Measurements from ENCODE around the gene RPS17.
A peak's percentile ranks its signal among the peaks of the same experiment; 100 is the strongest.
"Not testable (repeated sequence)": the region's sequence is repeated elsewhere in the genome, so short reads cannot be mapped to it uniquely, and the experiment has no call there.

RPS17 gene

DNA sequence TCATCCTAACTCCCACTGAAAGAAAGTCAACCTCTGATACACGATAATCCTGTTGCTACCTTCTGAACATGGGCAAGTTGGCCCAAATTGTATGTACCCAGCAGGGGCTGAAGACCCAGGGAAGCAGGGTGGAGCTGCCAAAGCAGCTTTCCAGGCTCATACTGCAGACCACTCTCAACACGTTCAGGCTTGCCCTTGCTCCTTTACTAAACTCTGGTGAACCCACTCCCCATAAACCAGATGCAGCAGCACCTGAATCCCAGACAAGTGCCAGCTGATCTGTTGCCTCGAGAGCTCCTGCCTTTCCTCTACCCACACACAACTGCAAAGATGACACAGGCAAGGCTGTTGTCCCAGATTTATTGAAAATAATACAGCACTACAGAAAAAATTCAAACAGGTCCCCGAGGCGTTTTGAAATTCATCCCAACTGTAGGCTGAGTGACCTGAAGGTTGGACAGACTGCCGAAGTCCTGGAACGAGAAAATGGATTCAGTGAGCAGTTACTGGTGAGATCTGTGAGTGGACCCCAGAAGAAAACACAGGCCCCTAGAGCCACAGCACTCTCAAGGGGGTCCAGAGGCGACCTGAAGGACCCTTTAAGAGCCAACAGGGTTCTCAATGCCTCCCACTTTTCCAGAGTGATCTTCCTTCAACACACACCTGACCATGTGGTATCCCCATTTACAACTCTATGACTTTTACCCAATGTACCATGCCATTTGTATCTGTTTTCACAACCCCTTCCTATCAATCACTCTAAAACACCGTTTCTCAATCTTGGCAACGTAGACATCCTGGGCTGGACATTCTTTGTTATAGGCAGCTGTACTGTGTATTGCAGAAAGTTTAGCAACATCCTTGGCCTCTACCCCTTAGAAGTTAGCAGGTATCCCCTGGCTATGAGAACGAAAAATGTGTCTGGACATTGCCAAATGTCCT lies 3.6 kb downstream of the RPS17 start:
- peak overlapping the region; percentile 92 for H3K27ac Mint-ChIP-seq
- H3K9me3 Mint-ChIP-seq = no peaks in the 10 kb centered on the region
- H3K4me3 Mint-ChIP-seq = peak overlapping the region; percentile 97
- peaks cover 40% of the 10 kb centered on the region for H3K36me3 Mint-ChIP-seq
- H3K4me1 Mint-ChIP-seq = peaks cover 34% of the 10 kb centered on the region
- no peaks in the 10 kb centered on the region for H3K27me3 Mint-ChIP-seq

DNA sequence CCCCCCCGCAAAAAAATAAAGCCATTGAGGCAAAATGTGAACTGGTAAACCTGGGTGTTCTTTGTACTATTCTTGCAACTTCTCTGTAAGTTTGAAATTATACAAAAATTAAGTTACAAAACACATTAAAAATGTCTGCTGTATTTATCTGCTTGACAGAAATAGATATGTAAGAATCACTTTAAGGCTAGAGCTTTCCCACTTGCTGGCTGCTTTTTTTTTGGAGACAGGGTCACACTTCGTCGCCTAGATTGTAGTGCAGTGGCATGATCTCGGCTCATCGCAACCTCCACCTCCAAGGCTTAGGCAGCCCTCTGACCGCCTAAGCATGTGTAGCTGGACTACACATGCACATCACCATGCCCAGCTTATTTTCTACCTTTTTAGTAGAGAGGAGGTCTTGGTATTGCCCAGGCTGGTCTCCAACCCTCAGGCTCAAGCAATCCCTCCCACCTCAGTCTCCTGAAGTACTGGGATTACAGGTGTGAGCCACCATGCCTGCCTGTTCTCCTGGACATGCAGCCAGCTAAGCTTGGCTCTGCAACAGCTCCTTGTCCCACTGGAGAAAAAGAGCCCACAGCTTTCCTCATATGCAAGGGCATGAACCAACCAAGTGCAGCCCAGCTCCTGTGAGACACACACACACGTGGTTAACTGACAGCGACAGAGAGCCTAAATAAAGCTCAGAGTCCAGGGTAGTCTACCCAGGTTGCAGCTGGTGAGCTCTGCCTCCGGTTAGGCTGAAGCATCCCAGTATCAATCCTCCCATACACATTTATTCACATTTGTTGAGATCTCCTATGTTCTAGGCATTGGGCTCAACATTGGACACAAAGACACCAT lies 4.5 kb downstream of the RPS17 start:
- peak overlapping the region; percentile 92 for H3K27ac Mint-ChIP-seq
- no peaks in the 10 kb centered on the region for H3K27me3 Mint-ChIP-seq
- no peaks in the 10 kb centered on the region for H3K9me3 Mint-ChIP-seq
- H3K36me3 Mint-ChIP-seq = peaks cover 40% of the 10 kb centered on the region
- H3K4me3 Mint-ChIP-seq = peak overlapping the region; percentile 97
- H3K4me1 Mint-ChIP-seq = peaks cover 31% of the 10 kb centered on the region

DNA sequence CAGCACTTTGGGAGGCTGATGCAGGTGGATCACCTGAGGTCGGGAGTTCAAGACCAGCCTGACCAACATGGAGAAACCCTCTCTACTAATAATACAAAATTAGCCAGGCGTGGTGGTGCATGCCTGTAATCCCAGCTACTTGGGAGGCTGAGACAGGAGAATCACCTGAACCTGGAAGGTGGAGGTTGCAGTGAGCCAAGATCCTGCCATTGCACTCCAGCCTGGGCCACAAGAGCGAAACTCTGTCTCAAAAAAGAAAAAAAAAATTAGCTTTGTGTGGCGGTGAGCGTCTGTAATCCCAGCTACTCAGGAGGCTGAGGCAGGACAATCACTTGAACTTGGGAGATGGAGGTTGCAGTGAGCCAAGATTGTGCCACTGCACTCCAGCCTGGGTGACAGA lies 5.1 kb downstream of the RPS17 start:
- H3K27me3 Mint-ChIP-seq, H3K27ac Mint-ChIP-seq, H3K4me3 Mint-ChIP-seq, H3K9me3 Mint-ChIP-seq: not testable (repeated sequence)
- Mint-ChIP-seq H3K4me1 (peaks cover 30% of the 10 kb centered on the region), H3K36me3 (peaks cover 40% of the 10 kb centered on the region)

DNA sequence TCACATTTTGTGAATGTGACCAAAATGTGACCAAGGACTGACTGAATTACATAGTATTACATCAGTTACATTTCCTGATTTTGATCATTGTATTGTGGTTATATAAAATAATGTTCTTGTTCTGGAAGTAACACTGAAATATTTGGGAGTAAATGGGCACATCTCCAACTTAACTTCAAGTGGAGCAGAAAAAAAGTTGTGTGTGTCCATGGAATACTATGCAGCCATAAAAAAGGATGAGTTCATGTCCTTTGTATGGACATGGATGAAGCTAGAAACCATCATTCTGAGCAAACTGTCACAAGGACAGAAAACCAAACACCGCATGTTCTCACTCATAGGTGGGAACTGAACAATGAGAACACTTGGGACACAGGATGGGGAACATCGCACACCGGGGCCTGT lies 5.8 kb downstream of the RPS17 start:
- not testable (repeated sequence) for H3K9me3 Mint-ChIP-seq, H3K27me3 Mint-ChIP-seq, H3K4me3 Mint-ChIP-seq
- peaks cover 30% of the 10 kb centered on the region for H3K4me1 Mint-ChIP-seq
- H3K36me3 Mint-ChIP-seq = peaks cover 35% of the 10 kb centered on the region
- H3K27ac Mint-ChIP-seq = peak overlapping the region; percentile 49

DNA sequence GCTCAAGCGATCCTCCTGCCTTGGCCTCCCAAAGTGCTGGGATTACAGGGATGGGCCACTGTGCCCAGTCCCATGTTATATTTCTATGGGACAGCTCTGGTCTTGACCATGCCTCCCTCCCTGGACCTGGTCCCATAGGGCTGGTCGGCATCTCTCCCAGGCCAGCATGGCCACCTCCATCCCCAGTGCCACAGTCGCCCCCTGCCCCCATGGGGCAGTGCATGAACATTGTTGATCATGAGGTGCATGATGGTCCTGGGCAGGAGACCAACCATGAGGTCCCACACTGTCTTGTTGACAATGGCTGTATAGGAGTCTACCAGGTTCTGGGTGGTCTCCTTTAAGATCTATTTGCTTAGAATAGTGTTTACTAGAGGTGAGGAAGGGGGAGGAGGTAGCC lies 6.5 kb downstream of the RPS17 start:
- Mint-ChIP-seq H3K4me3 (no peak overlapping the region), H3K4me1 (peaks cover 25% of the 10 kb centered on the region), H3K27ac (no peak overlapping the region), H3K9me3 (no peaks in the 10 kb centered on the region), H3K36me3 (peaks cover 30% of the 10 kb centered on the region), H3K27me3 (no peaks in the 10 kb centered on the region)

DNA sequence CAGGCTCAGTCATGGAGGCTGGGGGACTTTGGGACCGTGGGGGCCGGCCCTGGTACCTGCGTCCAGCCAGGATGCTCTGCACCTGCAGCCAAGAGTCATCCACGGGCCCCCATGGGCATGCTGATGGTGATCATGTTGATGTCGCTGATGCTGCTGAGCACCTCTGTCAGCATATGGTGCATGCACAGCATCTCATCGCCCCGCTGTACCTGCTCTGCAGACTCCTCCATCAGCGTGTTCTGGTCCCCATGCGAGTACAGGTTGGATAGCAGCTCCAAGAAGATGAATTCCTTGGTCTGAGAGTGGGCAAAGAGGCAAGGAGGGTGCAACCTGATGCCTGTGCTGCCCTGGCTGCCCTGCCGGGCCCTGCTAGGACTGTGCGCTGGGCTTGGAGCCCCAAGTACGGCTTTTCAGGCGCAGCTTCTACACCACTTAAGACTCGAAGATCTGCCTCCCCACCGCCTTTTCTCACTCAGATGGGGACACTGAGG lies 7.2 kb downstream of the RPS17 start:
- H3K27ac Mint-ChIP-seq = no peak overlapping the region
- no peak overlapping the region for H3K4me3 Mint-ChIP-seq
- peaks cover 22% of the 10 kb centered on the region for H3K4me1 Mint-ChIP-seq
- no peaks in the 10 kb centered on the region for H3K27me3 Mint-ChIP-seq
- peaks cover 28% of the 10 kb centered on the region for H3K36me3 Mint-ChIP-seq
- H3K9me3 Mint-ChIP-seq = no peaks in the 10 kb centered on the region

DNA sequence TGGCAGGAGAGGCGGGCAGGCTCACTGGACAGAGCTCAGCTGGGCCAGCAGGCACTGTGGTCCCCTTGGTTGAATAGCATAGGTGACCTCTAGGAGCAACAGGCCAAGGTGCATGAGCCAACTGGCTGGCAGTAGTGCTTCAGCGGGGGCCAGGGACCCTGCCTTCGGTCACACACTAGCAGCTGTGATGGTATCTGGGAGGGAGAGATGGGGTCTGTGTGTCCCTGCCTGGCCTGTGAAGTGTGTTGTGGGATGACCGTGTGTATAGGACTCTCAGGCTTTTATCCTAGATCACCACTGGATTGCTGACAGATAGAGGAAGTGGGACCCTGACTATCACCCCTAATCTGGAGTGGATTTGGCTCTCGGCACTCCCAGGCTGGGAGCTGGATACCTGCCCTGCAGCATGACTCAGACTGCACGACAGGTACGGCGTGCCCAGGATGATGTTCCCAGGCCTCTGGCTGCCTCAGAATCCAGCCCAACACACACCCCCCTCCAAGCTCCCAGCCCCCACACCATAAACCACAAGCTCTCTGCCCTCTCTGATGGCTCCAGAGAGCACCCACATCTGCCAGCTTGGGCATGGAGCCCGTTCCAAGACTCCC lies 7.8 kb downstream of the RPS17 start:
- Mint-ChIP-seq H3K27me3 (no peaks in the 10 kb centered on the region), H3K4me1 (peaks cover 17% of the 10 kb centered on the region), H3K9me3 (no peaks in the 10 kb centered on the region), H3K4me3 (no peak overlapping the region), H3K27ac (no peak overlapping the region), H3K36me3 (peaks cover 24% of the 10 kb centered on the region)

DNA sequence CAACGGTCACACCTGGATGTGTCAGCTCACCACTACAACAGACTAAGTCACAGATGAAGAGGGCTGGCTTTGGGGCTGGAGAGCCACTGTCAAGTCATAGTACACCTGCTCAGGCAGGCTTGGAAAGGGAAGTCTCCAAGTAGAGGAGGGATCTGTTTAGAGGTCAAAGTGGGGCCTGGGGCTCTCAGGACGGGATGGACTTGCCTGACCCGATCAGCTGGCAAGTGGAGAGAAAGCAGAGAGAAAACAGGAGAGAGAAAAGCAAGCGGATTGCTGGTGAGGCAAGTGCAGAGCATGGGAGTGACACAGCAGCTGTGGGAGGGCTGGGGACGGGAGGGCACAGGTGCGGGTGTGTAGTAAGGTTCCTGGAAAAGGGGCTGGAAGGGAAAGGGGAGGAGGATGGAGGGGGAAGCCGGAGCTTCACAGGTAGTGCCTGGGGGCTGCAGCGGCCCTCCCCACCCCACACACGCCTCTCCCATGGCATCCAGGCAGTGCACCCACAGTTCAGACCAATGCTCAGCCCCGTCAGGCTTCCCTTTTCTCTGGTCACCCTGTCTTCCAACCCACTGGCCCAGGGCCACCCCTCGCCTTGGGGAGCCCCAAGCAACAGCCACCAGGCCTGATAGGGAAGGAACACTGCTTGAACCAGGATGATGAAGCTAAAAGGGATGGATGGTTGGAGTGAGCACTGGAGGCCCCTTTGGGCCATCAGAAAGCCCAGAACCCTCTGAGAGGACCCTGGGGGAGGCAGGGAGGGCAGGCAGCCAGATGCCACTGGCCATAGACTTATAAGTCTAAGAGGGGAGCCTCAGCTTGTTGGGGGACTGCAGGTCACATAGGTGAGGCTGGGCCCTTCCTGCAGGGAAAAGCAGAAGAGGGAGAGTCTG lies 8.5 kb downstream of the RPS17 start:
- H3K4me1 Mint-ChIP-seq = peaks cover 9% of the 10 kb centered on the region
- no peaks in the 10 kb centered on the region for H3K27me3 Mint-ChIP-seq
- no peaks in the 10 kb centered on the region for H3K9me3 Mint-ChIP-seq
- H3K4me3 Mint-ChIP-seq = no peak overlapping the region
- peaks cover 18% of the 10 kb centered on the region for H3K36me3 Mint-ChIP-seq
- peak overlapping the region; percentile 84 for H3K27ac Mint-ChIP-seq

DNA sequence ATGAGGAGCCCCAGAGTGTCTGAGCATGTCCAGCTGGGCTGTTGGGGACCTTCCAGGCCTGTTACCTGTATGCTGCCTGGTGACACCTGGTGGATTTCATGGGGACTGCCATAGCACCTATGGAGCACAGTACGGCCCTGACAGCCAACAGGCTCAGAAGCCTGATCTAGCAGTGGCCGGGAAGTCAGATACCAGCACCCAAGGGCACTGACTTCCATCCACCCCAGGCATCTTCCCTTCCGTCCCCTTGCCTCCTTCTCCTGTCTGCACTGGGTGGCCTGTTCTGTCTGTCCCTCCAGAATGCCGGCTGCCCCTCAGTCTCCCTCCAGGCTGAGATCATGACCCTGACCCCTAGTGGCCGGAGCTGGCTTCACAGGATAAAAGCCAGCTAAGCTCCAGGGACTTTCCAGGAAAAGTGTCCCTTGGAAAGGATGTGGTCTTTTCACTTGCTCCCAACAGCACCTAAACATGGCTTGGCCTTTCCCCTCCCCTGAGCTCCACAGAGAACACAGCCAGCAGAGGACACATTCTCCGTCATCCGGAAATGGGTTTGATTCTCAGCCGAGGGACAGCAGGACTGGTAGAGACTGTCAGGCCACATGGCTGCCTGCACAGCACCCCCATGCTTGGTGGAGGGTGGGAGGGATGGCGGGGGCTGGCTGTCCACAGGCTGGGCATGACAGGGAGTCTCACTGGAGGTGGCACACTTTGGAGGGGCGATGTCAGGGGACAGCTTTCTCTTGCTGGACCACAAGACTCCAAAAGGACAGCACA lies 9.5 kb downstream of the RPS17 start:
- Mint-ChIP-seq H3K9me3 (no peaks in the 10 kb centered on the region), H3K27ac (peak overlapping the region; percentile 4), H3K4me3 (peak overlapping the region; percentile 69), H3K36me3 (peaks cover 13% of the 10 kb centered on the region), H3K27me3 (no peaks in the 10 kb centered on the region), H3K4me1 (peaks cover 4% of the 10 kb centered on the region)

DNA sequence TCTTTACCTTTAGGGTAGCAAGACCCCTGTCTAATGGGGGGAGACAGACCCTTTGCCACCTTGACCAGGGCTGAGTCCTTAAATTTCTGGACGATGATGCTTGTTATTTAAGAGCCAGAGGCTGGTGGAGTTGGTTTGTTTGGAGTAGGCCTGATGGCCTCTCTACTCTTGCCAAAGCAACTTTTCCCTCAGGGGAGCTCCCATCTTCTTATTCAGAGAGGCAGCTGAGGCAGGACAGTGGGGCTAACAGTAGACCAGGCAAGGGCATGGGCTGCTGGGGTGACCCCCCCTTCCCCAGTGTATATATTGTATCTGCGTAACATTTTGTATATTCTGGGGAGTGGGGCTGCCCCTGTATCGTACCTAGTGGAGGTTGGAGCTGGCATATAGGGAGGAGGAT lies 10.3 kb downstream of the RPS17 start:
- H3K4me3 Mint-ChIP-seq = no peak overlapping the region
- H3K27ac Mint-ChIP-seq = no peak overlapping the region
- H3K27me3 Mint-ChIP-seq = no peaks in the 10 kb centered on the region

DNA sequence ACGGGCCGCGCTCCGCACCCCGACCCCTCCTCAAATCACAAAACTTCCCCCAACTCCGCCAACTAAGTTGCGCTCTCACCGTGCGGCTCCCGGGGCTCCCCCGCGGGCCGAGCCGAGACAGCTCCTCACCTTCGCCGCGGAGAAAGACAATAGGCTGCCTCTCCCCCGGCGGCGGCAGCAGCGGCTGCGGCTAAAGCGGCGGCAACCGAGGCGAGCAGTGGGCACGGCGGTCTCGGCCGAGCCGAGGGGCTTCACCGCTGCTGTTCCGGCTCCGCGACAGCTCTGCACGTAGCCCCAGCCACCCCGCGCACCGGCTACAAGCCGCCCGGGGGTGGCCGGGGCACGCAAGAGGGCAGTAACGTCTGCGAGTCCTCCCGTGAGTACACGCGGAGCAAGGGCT lies 26.7 kb downstream of the RPS17 start:
- not testable (repeated sequence) for H3K9me3 Mint-ChIP-seq, H3K4me1 Mint-ChIP-seq, H3K36me3 Mint-ChIP-seq, H3K27ac Mint-ChIP-seq, H3K27me3 Mint-ChIP-seq, H3K4me3 Mint-ChIP-seq

More for the DNA sequence above, 10.3 kb downstream of the RPS17 start:
- Mint-ChIP-seq H3K9me3 (no peaks in the 10 kb centered on the region), H3K36me3 (peaks cover 9% of the 10 kb centered on the region), H3K4me1 (peaks cover 4% of the 10 kb centered on the region)

DNA sequence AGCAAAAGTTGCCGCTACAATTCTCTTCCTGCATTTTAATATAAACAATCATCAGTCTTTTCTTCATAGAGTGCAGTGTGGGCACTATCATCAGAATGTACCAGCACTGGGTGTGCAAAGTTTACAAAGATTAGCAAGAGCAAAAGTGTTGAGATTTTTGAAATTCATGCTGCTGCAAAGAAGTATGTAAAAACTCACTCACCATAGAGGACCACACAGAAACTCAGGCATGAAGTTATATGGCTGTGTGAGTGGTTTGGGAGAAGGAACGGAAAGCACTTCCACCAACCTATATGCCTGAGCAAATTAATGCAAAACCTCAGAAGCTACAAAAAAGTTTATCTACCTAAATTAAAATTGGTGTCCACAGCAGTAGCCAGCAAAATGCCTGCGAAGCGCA lies 32.6 kb downstream of the RPS17 start:
- H3K27me3 Mint-ChIP-seq, H3K4me1 Mint-ChIP-seq, H3K9me3 Mint-ChIP-seq, H3K27ac Mint-ChIP-seq, H3K36me3 Mint-ChIP-seq, H3K4me3 Mint-ChIP-seq: not testable (repeated sequence)

DNA sequence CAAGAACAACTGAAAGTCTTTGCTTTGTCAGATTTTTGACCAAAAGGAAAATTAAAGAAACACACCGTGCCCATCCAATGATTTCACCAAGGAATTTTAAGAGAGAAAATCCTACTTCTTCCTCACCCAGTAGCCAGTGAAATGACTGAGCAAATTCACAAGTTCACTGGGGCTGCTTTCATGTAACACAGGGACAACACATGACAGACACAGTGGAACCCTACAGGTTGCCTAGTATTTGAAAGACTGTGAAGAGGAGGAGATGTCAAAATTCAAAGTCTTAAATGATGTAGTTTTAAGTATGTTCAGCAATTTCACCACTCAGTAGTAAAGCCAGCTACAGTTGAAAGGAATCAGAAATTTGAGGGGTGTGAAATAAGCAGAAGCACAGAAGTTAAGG lies 33.2 kb downstream of the RPS17 start:
- H3K9me3 Mint-ChIP-seq, H3K4me3 Mint-ChIP-seq, H3K36me3 Mint-ChIP-seq, H3K27me3 Mint-ChIP-seq, H3K4me1 Mint-ChIP-seq, H3K27ac Mint-ChIP-seq: not testable (repeated sequence)

DNA sequence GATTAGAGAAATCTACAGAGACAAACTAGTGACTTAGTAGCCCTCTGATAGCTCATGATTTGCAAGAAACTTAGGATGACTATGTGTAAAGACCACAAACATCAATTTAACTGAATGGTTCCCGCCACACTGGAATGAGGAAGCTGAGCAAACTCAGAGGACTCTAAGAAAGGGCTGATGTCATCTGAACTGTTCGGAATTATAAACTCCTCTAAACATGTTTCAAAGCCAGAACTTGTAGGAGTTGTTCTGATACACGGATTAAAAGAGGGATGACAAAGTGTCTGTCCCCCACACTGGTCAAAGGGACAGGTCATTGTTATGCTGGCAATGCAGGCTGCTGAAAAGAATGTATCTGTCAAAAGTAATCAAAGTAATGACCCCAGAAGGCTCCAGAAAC lies 34.4 kb downstream of the RPS17 start:
- H3K4me1 Mint-ChIP-seq, H3K9me3 Mint-ChIP-seq, H3K4me3 Mint-ChIP-seq, H3K36me3 Mint-ChIP-seq, H3K27me3 Mint-ChIP-seq, H3K27ac Mint-ChIP-seq: not testable (repeated sequence)
